CD4-positive, alpha-beta T cell treated with Interferon gamma for 1 hour (primary cell): ENCODE results near the gene CISH.

Experiments
- DNase-seq: peaks from one replicate; pipeline ENCODE4 v3.0.0-alpha.2; 2020

The CISH gene

GRCh38 chr3:50568947-50569749 is 42.4 kb downstream of the CISH start, which contains the start of gene HEMK1:
TSS of gene HEMK1 (plus strand) at chr3:50569522. CDS start at chr3:50571105, 1,583 bp downstream.
- DNase-seq = peak; percentile 92

DNA sequence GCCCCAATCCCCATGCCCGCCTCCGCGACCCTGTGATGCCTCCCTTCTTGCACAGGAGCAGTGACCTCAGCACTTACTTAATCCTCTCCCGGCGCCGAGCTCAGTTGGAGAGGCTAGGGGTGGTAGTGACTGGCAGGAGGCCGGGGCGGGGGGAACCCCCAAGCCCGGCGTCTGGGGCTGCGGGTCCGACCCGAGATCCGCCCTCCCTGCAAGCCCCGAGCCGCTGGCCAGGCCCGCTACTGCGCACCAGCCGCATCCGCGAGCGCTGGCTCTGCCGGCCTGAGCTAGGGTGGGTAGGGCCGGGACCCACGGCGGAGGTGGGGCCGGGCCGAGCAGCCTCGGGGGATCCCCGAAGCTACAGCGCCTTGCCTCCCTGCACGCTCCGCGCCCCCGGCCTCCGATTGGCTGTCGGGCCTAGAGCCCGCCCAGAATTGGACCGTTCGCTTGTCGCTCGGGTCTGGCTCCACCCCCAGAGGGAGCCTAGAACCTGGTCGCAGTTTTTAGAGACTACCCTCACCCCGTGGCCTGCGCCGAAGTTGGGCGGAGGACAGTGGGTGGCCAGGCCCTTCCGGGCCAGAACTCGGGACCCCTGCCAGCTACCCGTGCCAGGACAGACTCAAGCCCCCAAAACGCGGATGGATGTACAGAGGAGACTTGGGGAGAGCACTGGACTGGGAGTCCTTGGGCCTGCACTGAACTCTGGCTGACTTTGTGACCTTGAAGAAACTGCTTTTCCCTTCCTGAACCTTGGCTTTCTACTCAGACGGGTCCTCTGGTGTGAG is 44.0 kb downstream of the CISH start, which contains the start of gene C3orf18:
Gene C3orf18, minus strand, starts transcription at position 362 of the 782 bp plus-strand sequence. CDS start 2,048 bp downstream, outside the sequence.
- peak; percentile 95 for DNase-seq

DNA sequence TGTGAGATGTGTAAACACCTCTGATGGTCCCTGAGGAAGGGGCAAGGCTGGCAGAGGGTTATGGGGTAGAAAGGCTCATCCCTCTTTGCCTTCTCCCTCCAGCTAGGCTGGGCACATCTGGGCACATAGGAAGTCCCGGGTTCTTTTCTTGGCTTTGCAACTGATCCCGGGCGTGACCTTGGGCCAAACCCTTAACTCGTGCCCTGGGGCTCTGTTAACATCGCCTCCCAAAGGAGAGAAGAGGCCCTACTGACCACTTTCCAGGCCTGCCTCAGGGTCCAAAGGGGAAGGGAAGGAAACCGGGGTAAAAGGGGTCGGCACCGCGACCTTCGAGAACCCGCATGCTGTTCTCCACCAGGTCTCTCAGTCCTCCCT is 44.6 kb downstream of the CISH start:
- DNase-seq = no peak

DNA sequence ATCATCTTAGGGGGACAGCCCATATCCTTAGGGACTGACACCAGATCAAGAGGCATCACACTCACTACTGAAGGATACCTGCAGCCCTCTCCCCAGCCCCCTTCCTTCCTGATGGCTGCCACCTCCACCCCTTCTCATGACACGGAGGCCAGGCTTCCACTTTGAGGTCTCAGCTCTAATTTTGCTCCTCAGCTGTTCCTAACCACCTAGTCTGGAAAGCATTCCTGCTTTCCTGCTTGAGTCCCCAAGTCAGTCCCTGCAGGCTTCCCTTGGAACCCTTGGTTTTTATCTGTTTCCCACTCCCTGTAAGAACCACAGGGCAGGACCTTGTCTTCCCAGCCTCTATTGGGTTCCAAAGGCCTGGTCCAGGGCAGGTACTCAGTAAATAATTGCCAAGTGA is 47.3 kb downstream of the CISH start:
- DNase-seq = no peak

- DNase-seq = no peak
Measured at GRCh38 chr3:50563867-50564266, 47.7 kb downstream of the CISH start.

DNA sequence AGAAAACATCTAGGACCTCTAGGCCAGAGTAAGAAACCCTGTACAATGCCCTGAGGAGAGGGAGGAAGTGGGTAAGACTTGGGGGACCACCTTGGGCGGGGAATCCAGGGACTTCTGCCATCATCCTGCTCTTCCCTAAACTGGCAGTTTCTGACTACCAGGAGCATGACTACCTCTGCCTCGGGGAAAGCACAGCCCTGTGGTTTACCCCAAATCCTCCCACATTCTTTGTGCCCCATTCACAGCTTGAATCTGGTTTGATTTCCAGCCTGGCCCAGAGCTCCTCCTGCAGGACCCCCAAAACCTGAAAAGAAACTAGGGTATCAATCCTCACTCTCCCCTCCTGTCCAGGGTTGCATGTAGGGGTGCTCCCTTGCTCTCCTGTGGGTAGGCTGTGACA is 48.7 kb downstream of the CISH start:
- DNase-seq = no peak

DNA sequence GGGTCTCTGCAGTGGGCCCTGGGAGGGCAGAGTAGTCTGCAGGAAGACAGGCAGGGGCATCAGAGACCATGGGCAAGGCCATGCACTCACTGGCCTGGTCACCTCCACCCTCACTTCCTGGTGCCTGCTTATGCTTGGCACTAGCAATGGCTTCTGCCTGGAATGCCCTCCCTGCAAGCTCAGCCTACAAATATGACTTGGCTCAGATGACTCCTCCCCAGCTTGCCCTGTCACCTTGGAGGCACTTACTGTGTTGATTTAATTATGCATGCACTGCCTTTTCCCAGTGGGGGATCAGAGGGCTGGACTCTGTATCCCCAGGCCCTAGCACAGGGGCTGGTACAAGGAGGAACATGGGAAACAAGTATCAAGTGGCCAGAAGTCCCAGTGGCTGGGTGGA is 51.9 kb downstream of the CISH start:
- no peak for DNase-seq

DNA sequence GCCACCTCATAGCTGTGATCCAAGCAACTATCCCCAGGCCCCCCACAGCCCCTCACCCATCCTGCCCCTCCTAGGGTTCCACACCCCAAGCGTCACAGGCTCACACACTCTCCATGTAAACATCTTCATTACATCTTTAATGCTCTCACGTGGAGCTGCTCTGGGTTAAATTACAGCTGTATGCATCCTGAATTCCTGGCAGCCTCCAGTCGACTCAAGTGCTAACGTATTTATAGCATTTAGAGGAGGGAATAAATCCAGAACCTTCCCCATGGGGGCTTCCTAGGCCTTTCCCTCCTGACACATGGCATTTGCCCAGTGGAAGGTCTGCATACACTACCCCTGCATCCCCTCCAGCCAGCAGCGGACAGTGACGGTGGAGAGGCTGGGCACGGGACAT is 53.7 kb downstream of the CISH start:
- no peak for DNase-seq

DNA sequence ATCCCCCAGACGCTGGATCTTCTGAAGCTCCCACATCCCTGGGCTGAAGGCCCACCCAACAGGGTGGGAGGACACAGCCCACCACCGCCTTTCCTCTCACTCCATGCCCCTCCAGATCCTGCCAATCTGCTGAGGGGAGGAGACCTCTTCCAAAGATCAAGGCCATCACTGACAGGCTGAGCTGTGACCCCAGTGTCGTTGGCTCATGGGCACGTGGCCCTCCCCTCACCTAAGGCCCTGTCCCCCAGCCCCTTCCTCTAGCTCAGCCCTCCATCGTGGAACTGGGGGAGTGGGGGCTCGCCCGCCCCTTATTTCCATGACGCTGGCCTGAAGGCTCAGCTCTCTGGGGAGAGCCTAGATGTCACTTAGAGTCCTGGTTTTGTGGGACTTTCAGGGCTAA is 54.5 kb downstream of the CISH start:
- DNase-seq = no peak
